Superior temporal gyrus (tissue), 1 donor: ENCODE results near the gene TAF5.
"Not testable (repeated sequence)": the region's sequence is repeated elsewhere in the genome, so short reads cannot be mapped to it uniquely, and the experiment has no call there.

Experiments
- DNase-seq: peaks from one replicate; pipeline ENCODE4 v3.0.0-alpha.2; 2016; ENCODE audit errors: extremely low spot score

Gene TAF5

DNA sequence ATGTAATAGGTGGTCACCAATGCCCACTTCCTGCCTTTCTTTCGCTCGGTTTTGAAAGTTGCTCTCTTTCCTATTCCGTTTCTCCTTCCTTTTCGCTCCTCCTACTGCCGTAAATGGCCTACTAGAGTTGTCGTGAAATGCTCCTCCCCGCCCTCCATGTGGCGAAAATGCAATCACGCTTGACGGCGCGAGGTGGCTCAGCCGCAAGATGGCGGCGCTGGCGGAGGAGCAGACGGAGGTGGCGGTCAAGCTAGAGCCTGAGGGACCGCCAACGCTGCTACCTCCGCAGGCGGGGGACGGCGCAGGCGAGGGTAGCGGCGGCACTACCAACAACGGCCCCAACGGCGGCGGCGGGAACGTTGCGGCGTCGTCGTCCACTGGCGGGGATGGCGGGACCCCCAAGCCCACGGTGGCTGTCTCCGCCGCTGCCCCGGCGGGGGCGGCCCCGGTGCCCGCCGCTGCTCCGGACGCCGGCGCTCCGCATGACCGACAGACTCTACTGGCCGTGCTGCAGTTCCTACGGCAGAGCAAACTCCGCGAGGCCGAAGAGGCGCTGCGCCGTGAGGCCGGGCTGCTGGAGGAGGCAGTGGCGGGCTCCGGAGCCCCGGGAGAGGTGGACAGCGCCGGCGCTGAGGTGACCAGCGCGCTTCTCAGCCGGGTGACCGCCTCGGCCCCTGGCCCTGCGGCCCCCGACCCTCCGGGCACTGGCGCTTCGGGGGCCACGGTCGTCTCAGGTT, at the start of gene TAF5:
Gene TAF5 (plus strand): TSS at position 195 of the 737 bp plus-strand sequence. CDS start 14 bp downstream, at position 209.
- peak; percentile 98 for DNase-seq

DNA sequence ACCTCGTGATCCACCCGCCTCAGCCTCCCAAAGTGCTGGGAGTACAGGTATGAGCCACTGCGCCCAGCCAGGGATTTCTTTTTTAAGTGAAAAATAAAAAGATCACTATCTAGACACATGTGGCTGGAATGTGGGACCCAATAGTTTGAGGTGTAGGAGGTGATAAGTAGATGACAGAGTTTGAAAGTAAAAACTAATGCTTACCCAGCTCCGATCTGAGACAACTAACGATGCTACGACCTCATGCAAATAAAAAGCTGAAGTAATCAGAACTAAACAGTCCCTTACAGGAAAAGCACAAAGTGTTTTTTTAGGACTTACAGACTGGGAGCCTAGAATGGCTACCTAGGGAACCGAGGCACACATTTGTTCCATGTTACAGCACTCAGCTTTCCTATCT, 39.9 kb upstream of the TAF5 start:
- DNase-seq = no peak

DNA sequence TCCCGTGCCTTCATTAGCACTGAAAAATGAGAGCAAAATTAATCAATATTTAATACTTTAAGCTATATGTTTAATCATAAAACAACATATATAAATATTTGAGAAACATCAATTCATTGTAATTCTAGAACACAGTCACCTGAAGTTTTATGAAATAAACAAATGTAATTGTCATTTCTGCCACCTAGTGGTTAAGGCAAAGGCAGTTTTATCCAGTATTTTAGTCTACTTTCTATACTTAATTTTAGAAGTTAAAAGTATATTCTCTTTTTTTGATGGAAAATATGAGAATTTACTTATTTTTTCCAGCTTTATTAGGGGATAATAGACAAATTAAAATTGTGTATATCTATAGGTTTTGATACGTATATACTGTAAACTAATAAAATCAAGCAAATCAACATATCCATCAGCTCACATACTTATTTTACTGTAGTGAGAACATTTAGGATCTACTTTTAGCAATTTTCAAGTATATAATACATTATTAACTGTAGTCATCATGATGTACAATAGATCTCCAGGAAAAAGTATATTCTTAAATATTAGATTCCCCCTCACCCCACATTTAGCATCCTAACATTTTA, 33.7 kb upstream of the TAF5 start:
- peak; percentile 71 for DNase-seq

DNA sequence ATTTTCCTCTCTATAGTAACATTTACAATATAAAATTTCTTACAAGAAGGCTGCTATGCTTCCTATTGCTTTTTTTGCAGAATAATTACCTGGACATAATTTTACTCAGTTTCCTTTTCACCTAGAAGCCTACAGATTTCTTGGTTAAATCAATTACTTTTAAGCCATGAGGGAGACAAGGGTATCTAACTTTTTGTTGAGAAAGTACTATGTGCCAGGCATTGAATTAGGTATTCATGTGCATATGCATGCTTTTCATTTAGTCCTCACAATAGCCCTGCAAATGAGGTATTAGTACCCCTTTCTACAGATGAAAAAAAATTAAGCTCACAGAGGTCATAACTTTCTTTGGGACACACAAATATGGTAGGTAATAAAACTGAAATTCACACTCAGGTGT, 33.2 kb upstream of the TAF5 start:
- no peak for DNase-seq

DNA sequence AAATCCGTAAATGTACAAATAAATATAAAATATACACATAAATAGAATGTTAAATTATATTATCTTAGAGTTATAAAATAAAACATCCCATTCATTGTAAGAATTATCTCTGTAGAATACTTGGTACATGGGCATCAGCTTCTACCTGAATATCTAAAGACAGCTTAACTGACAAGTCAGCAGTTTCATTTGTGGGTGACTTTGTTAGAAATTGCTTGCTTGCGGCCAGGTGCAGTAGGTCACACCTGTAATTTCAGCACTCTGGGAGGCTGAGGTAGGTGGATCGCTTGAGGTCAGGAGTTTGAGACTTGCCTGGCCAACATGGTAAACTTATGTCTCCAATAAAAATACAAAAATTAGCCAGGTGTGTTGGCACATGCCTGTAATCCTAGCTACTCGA, 31.4 kb upstream of the TAF5 start:
- no peak for DNase-seq

DNA sequence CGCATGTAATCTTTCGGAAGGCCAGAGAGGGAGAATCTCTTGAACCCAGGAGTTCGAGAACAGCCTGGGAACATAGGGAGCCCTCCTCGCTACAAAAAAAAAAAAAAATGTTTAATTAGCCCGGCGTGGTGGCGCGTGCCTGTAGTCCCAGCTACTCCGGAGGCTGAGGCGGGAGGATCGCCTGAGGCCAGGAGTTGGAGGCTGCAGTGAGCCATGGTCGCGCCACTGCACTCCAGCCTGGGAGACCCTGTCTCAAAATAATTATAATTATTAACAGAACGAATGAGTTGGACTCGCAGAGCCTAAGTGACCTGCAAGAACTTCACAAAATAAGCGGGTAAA, 17.6 kb upstream of the TAF5 start:
- DNase-seq = no peak

DNA sequence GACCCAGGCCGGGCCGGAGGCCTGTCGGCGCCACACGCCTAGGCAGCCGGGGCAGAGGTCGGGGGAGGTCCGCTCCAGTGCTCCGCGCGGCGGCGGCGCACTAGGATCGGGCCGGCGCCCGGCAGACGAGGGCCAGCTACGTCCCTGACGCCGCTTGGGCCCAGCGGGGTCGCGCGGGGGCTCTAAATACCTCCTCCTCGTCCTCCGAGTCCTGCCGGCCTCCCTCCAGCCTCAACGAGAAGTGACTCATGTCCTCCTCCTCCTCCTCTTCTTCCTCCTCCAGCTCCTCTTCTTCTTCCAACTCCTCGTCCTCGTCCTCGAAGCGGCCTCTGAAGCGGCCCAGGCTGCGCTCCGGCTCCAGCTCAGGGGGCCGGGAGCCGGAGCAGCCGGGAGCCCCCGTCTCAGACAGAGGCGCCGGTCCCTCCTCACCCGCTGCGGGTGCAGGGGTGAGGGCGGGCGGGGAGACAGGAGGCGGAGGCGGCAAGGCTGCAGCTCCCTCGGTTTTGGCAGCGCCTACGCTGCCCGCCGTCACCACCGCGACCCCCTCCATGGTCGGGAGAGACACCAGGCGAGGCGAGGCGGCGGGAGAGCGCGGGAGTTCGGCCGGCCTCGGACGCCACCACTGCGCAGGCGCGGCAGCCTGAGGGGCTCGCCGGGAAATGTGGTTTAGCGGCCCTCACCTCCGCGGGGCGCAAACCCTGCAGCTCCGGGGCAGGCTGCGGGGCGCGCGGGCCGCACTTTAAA, 17.1 kb upstream of the TAF5 start, which contains the start of gene PCGF6:
Gene PCGF6 (minus strand): TSS at position 624 of the 744 bp plus-strand sequence. CDS start 74 bp downstream, at position 550.
- peak; percentile 79 for DNase-seq

DNA sequence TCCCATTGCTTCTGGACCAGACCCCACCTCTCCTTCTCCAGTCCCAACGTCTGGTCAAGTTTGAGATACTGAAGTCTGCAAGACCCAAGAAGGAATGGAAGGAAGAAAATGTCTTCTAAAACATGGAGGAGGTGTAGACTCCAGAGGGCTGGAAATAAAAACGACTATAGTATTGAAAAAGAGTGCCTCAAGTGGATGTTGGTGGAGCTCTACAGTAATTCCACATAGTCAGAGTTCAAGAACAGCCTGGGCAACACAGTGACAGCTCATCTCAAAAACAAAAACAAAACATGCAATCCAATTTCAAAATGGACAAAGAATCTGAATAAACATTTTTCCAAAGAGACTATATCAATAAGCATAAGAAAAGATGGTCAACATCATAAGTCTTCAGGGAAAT, 14.5 kb upstream of the TAF5 start:
- DNase-seq = no peak

DNA sequence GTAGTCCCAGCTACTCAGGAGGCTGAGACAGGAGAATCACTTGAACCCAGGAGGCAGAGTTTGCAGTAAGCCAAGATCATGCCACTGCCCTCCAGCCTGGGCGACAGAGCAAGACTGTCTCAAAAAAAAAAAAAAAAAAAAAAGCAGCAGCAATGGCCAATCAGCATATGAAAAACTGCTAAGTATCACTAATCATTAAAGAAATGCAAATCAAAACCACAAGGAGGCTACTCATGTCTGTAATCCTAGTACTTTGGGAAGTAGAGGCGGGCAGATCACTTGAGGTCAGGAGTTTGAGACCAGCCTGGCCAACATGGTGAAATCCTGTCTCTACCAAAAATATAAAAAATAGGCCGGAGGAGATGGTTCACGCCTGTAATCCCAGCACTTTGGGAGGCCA, 13.2 kb upstream of the TAF5 start:
- not testable (repeated sequence) for DNase-seq

DNA sequence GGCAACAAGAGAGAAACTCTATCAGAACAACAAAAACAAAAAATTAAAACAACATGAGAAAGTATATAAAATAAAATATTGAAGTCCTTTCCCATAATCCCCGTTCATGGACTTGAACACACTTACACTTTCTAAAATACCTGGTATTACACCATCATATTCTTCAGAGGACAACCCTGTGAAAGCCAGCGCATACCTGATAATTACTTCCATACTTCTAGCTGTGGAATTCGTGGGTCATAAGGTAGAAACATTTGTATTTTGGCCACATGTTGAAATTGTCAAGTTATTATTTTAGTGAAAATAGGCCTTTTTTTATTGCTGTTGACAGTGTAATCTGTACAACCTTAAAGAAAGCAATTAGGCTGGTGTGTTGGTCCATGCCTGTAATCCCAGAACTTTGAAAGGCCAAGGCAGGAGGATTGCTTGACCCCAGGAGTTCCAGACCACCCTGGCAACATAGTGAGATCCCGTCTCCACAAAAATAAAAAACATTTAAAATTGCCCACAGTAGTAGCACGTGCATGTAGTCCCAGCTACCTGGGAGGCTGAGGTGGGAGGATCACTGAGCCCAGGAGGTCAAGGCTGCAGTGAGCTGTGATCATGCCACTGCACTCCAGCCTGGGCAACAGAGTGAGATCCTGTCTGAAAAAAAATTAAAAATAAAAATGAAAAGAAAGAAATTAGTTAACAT, 11.7 kb upstream of the TAF5 start:
- no peak for DNase-seq

DNA sequence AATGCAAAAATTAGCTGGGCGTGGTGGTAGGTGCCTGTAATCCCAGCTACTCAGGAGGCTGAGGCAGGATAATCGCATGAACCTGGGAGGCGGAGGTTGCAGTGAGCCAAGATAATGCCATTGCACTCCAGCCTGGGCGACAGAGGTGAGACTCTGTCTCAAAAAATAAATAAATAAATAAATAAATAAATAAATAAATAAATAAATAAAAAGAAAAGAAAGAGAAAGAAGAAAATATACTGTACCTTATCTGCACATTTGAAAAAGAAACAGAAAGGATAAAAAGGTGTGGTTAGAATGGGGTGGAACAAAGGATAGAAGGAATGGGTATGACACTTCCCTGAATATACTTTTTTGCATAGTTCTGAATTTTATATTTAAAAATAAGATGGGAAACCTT, 8.3 kb upstream of the TAF5 start:
- DNase-seq = not testable (repeated sequence)

DNA sequence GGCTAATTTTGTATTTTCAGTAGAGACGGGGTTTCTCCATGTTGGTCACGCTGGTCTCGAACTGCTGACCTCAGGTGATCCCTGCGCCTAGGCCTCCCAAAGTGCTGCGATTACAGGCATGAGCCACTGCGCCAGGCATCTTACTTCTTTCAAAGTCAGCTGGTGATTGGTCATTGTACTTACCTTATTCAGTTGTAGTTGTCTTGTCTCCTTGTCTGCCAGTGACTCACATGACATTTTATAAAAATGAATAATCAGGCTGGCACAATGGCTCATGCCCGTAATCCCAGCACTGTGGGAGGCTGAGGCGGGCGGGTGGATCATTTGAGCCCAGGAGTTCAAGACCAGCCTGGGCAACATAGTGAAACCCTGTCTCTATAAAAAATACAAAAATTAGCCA, 7.0 kb upstream of the TAF5 start:
- DNase-seq = not testable (repeated sequence)

DNA sequence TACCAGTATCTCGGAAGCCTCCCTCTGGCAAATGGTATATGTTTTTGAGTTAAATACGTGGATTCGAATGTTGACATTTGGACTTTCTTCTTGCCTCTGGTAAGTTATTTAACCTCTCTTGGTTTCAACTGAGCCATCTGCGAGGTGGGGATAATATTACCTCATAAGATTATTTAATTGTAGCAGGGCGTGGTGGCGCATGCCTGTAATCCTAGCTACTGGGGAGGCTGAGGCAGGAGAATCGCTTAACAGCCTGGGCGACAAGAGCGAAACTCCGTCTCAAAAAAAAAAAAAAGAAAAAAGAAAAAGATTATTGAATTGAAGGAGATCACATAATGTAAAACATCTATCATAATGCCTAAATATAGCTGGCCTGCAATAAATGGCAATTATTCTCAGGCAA, 396 bp upstream of the TAF5 start:
- no peak for DNase-seq

DNA sequence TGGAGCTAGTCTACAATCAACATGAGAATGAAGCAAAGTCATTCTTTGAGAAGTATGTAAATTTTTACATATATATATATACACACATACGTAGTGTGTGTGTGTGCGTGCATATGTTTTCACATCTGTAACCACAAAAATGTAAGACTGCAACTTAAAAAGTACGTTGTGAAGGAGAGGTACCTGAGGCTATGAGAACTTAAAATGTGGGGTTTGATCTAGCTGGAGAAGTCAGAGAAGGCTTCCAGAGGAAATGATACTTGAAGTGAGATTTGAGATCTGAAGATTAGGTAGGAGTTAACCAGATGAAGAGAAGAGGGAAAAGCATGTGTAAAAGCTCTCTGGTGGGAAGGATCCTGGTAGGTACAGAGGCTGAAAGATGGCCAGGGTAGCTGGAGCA, 5.8 kb downstream of the TAF5 start:
- no peak for DNase-seq

DNA sequence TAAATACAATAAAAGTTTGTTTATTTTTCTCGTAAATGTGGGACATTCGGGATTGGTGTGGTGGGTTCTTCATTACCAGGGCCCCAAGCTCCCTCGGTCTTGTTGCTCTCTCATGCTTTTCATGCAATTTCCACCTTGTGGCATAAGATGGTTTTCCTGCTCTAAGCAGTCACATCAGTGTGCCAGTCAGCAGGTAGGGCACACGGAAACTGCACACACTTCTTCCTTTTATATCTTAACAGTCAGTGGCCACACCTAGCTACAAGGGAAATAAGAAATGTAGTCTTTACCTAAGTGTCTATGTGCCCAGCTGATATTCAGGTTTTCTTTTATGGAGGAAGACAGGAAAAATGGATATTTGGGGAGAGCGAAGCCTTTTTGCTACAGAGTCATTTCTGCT, 6.5 kb downstream of the TAF5 start:
- DNase-seq = no peak

DNA sequence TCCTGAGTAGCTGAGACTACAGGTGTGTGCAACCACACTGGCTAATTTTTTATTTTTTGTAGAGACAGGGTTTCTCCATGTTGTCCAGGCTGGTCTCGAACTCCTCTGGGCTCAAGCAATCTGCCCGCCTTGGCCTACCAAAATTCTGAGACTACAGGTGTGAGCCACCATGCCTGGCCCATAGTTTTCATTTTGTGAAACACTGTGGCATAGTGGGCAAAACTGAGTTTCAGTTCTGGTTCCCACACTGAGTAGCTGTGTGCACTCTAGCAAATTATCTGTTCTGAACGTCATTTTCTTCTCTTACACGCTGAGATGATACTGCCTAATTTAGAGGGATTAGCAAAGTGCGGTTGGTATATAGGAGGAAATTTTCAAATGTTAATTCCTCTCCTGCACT, 15.0 kb downstream of the TAF5 start:
- no peak for DNase-seq

DNA sequence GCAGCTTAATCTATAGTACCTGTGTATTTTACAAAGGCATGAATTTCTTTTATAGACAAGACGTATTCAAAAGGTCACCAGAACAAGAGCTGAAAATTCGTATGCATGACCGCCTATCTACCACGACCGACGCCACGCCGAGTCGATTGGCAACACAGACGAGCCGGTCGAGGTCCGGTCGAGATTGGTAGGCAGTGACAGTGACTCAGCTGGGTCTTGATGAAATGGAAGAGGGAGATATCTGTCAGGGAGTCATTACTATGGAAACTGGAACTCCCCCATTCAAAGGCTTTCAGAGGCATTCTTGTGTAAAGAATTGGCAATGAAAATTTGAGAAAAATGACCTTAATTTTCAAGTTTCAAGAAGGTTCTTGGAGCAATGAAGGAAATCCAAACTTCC, 26.4 kb downstream of the TAF5 start:
- no peak for DNase-seq

DNA sequence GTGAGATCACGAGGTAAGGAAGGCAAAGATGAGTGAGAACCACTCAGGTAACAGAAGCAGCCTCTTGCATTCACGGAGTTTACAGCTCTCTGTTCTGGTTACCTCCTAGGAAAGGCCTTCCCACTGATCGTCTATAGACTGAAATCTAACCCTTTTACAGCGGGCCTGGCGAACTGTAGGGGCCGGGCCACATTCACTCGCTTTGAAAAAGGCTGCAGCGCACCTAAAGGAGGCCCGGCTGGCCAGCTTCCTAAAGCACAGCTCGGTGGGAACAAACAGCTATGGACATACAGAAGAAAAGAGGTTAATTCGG, 27.9 kb downstream of the TAF5 start:
- no peak for DNase-seq

DNA sequence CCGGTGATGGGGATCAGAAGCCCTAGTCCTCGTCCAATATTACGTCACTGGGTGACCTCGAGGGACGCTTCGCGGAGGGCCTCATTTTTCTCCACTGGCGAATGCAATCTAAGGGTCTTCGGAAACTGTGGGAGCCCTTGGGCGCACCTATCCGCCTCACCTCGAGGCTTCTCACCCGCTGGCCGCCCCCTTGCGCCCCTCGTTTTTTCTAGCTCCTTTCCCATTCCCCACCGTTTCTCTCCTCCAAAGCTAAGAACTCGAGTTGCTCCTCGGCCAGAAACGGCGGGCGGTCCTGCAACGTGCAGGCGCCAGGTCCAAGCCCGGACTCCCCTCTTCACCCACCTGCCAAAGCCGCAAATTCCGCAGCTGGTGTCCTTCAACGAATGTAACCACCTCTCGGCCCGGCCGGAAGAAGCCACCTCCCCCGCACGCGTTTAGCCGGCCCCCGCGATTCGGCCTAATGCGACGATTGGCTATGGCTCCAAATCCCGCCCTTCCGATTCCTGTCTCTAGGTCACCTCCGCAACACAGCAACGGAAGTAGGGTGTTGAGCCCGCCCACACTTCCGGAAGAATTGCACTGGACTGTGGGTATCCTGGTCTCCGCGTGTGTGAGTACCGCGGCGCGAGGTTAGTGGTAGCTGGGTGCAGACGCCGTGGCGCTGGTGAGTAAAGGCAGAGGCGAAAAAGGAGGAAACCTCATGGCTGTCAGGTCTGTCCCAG, 28.5 kb downstream of the TAF5 start, which contains the start of the genes ATP5MK and PDCD11:
Gene ATP5MK (minus strand): TSS at position 409 of the 722 bp plus-strand sequence. CDS start 4,018 bp downstream, outside the sequence.
Gene PDCD11 (plus strand): TSS at position 560 of the 722 bp plus-strand sequence. CDS start 1,801 bp downstream, outside the sequence.
- peak; percentile 99 for DNase-seq

DNA sequence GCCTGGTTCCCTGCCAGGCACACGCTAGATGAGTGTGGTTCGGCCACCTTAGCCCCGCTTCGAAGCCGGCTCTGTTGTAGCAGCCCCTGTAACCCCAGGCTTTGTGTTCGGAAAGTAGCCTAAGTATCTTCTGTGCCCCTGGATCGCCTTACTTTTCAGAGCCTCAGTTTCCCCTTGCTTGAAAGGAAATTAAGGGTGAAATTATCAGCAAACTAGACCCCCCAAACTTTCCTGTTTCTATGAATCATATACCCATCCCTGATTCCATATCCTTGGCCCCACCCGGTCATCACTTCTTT, 29.0 kb downstream of the TAF5 start:
- no peak for DNase-seq

DNA sequence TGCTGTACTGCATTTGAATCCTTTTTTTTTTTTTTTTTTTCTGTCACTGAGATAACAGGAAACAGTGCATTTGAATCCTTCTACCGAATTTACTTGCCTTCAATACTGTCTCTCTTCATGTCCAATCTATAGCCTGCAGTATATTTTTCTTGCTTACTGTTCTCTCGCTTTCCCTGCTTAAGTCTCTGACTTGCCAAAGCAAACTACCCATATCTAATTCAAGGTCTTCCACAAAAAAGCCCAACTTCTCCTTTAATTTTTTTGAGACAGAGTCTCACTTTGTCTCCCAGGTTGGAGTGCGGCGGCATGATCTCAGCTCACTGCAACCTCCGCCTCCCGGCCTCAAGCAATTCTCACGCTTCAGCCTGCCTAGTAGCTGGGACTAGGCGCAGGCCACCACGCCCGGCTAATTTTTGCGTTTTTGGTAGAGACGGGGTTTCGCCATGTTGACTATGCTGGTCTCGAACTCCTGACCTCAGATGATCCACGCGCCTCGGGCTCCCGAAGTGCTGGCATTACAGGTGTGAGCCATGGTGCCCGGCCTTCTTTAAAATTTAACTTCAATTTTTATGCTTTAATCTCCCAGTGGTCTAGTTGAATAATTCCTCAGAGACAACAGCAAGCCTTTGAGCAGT, 29.5 kb downstream of the TAF5 start:
- DNase-seq = no peak
